Measurements from ENCODE around the gene MORC2. TPM values are rescaled to one million over a fixed set of nuclear protein-coding genes. Genes with fewer than 3 reads are reported as not detected.

Gene MORC2
- total RNA-seq, 1 donor from 2014 or later: 19.3 TPM

DNA sequence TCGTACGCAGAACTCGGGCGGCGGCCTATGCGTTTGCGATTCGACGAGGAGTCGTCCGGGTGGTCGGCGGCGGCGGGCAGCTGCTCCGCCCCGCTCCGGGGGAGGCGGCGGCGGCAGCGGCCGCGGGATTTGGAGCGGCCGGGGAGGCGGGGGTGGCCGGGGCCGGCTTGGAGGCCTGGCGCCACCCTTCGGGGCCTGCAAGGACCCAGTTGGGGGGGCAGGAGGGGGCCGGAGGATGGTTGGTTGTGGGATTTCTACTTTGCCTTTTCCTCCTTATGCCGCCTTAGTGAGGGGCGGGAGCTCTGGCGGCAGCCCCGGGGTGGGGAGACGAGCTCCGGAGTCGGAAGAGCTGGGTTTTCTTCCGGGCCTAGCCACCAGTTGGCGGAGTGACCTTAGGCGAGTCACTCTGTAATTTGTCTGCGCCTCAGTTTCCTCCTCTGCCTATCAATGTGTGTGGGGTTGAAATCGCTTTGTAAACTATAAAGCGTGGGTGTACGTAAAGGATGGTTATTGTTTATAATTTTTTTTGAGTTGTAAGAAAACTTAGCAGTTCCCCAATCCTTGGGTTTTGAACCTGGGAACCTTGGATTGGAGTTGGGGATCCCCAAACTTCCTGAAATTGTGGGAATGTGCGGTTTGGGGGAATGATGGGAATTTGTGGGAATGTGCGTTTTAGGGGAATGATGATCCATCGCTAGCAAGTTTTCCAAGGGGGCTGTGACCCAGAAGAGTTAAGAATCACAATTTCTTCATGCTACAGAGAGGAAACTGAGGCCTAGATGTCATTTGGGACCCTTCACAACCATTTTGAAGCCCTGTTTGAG lies 1.2 kb upstream of the MORC2 start:
- Histone ChIP-seq H3K36me3 (peaks cover 27% of the 10 kb centered on the region), H3K4me3 (peak overlapping the region; percentile 85), H3K27ac (peak overlapping the region; percentile 97), H3K4me1 (peaks cover 35% of the 10 kb centered on the region), H3K27me3 (ENCODE audit: low read depth) (no peaks in the 10 kb centered on the region), H3K9me3 (peaks cover 32% of the 10 kb centered on the region)
- DNase-seq: no peak
- peak; percentile 12 for TF ChIP-seq CTCF (IDR thresholded peaks at IDR 0.05)
- intact Hi-C loops (cut with DNase I): no loop called here
- peak; percentile 66 to 73 for ATAC-seq

GRCh38 chr22:30968924-30969531 lies 454 bp upstream of the MORC2 start, which contains the start of gene TUG1:
Gene TUG1, plus strand, starts transcription at chr22:30969265.
- DNase-seq (peak; percentile 99), ATAC-seq (peak; percentile 99)
- Histone ChIP-seq H3K9me3 (peaks cover 29% of the 10 kb centered on the region), H3K27me3 (ENCODE audit: low read depth) (no peaks in the 10 kb centered on the region), H3K4me1 (peaks cover 35% of the 10 kb centered on the region), H3K27ac (peak within 1 kb of the TSS; percentile 97), H3K36me3 (peaks cover 26% of the 10 kb centered on the region), H3K4me3 (peak within 1 kb of the TSS; percentile 85)
- intact Hi-C loops (cut with DNase I): no loop called here
- TF ChIP-seq CTCF (IDR thresholded peaks at IDR 0.05): no peak

GRCh38 chr22:30964858-30965257 lies 3.7 kb downstream of the MORC2 start:
- DNase-seq (no peak), ATAC-seq (no peak)
- Histone ChIP-seq H3K4me1 (peaks cover 24% of the 10 kb centered on the region), H3K4me3 (no peak overlapping the region), H3K27ac (no peak overlapping the region), H3K36me3 (no peaks in the 10 kb centered on the region), H3K9me3 (no peaks in the 10 kb centered on the region), H3K27me3 (ENCODE audit: low read depth) (no peaks in the 10 kb centered on the region)
- no peak for TF ChIP-seq CTCF (IDR thresholded peaks at IDR 0.05)
- intact Hi-C loops (cut with DNase I): no loop called here

DNA sequence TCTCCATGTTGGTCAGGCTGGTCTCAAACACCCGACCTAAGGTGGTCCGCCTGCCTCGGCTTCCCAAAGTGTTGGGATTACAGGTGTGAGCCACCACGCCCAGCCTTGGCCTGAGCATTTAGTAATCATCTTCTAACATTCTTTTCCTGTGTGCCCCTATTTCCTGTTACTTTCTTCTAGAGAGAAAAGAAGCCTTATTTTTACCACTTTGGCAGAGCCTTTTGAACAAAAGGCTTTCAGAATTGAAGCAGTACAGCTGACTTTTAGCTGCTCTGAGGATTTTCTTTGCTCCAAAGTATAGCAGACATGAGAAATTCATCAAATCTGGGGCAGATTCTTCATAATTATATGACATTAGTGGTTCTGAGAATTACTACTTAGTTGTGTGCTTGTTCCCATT lies 13.4 kb downstream of the MORC2 start:
- Histone ChIP-seq H3K36me3 (peaks cover 48% of the 10 kb centered on the region), H3K27me3 (ENCODE audit: low read depth) (no peaks in the 10 kb centered on the region)
- intact Hi-C loops (cut with DNase I): no loop called here

DNA sequence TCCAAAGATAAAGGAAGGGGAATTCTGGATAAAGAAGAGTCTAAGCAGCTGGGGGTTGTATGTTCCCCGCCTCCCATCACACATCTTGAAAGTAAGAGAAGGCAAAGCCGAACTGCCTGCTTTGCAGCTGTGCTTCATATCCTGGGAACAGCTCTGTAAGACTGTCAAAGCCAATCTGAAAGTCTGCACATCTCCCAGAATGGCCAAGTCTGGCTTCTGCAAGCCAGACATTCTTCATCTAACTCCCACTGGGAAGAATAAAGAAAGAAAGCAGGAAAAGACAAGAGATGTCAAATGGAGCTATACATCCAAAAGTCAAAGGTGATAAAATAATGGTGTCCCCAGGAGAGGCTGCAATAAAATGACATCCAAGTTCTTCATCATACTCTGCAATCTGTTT lies 15.4 kb downstream of the MORC2 start:
- no peak for TF ChIP-seq CTCF (IDR thresholded peaks at IDR 0.05)
- H3K4me1 ChIP-seq: peaks cover 2% of the 10 kb centered on the region
- DNase-seq: no peak
- ATAC-seq: no peak
- no peaks in the 10 kb centered on the region for H3K27me3 ChIP-seq (ENCODE audit: low read depth)
- no peaks in the 10 kb centered on the region for H3K9me3 ChIP-seq
- intact Hi-C loops (cut with DNase I): no loop called here
- H3K27ac ChIP-seq: no peak overlapping the region
- no peak overlapping the region for H3K4me3 ChIP-seq
- H3K36me3 ChIP-seq: peaks cover 68% of the 10 kb centered on the region

More for the DNA sequence above, 13.4 kb downstream of the MORC2 start:
- ATAC-seq: no peak
- Histone ChIP-seq H3K27ac (no peak overlapping the region), H3K9me3 (no peaks in the 10 kb centered on the region), H3K4me1 (no peaks in the 10 kb centered on the region), H3K4me3 (no peak overlapping the region)
- no peak for TF ChIP-seq CTCF (IDR thresholded peaks at IDR 0.05)
- DNase-seq: no peak

All from lower lobe of right lung (tissue), 2 donors.